Lung (tissue), 12 donors: ENCODE data around the gene TNFRSF11A. TPM values are rescaled to one million over a fixed set of nuclear protein-coding genes. Genes with fewer than 3 reads are reported as not detected.

Experiments used
- ATAC-seq: fragments of 200-7000 bp; cut with Tn5 transposase; one replicate; pipeline ENCODE4 v1.9.1; 2020; ENCODE audit warnings: moderate number of reproducible peaks; ENCODE audit not compliant: insufficient read depth, low FRiP score
- DNase-seq, 3 donors: peaks; one replicate each; pipeline ENCODE4 v3.0.0-alpha.2; 2013 to 2017
- H3K27ac ChIP-seq, 2 donors: one replicate each; pipeline ENCODE4 v1.5.1; 2013; ENCODE audit warnings: mild to moderate bottlenecking in 2 of 2, moderate library complexity in 2 of 2, control low read depth in 1 of 2, inconsistent platforms in 1 of 2, low read depth in 1 of 2, low read length in 1 of 2
- H3K27me3 ChIP-seq, 3 donors: one replicate each; pipeline ENCODE4 v1.5.1; 2013; ENCODE audit warnings: low read length in 2 of 3; ENCODE audit not compliant: control insufficient read depth in 3 of 3, insufficient read depth in 3 of 3
- H3K36me3 ChIP-seq, 4 donors: one replicate each; pipeline ENCODE4 v1.5.1; 2013; ENCODE audit warnings: low read length in 4 of 4, mild to moderate bottlenecking in 1 of 4, moderate library complexity in 1 of 4; ENCODE audit not compliant: control insufficient read depth in 4 of 4, insufficient read depth in 4 of 4
- H3K4me1 ChIP-seq, 5 donors: one replicate each; pipeline ENCODE4 v1.5.1; 2013; ENCODE audit warnings: low read length in 5 of 5, mild to moderate bottlenecking in 2 of 5, moderate library complexity in 1 of 5; ENCODE audit not compliant: control insufficient read depth in 5 of 5, insufficient read depth in 5 of 5
- H3K4me3 ChIP-seq: one replicate; pipeline ENCODE4 v1.5.1; 2013; ENCODE audit warnings: mild to moderate bottlenecking, control low read depth, moderate library complexity
- H3K9ac ChIP-seq, 2 donors: one replicate each; pipeline ENCODE4 v1.5.1; 2013; ENCODE audit warnings: low read length in 2 of 2, control low read depth in 1 of 2; ENCODE audit not compliant: insufficient read depth in 1 of 2
- H3K9me3 ChIP-seq, 4 donors: one replicate each; pipeline ENCODE4 v1.5.1; 2013; ENCODE audit warnings: low read length in 3 of 4, mild to moderate bottlenecking in 1 of 4, moderate library complexity in 1 of 4; ENCODE audit not compliant: control insufficient read depth in 4 of 4, insufficient read depth in 3 of 4
- CTCF ChIP-seq: IDR thresholded peaks from 2 replicates; pipeline ENCODE4 v1.5.1; 2012; ENCODE audit warnings: mild to moderate bottlenecking; ENCODE audit errors: control extremely low read depth, extremely low read depth
- WGBS, 2 donors: extraction: QIAGEN DNeasy Blood & Tissue Kit; methylation state at CpG; one replicate each; pipeline ENCODE4 v1.1.7; 2013; 5-methylcytosine and 5-hydroxymethylcytosine counted together
- polyA plus RNA-seq, 2 donors: library from polyadenylated mRNA; stranded (reverse); fragments of 200-250 nt; gene quantifications; one replicate each; pipeline ENCODE4 v1.2.1, GENCODE V29; 2013
- total RNA-seq, 2 donors: library from RNA; depleted of rRNA in 1 of 2; stranded (reverse); fragments of >200 nt in 1 of 2; gene quantifications; one replicate each; pipeline ENCODE4 v1.2.1, GENCODE V29; 2014 to 2021
- donor health status: control.
- donor health status: control.
- donor health status: Bipolar disorder and iron deficiency.
- donor health status: healthy.
- donor health status: DM: yes; HTN: yes; CAD: no.

Gene TNFRSF11A
- total and polyA plus RNA-seq, 4 donors, result 1.0 to 7.8 (median 2.8) TPM

- no peaks in the 10 kb centered on the region for H3K36me3 ChIP-seq
- peak overlapping the region in 1 of 2 donors; percentile 1 for H3K27ac ChIP-seq
- ATAC-seq (peak; percentile 10), DNase-seq (peak in 2 of 3 donors; percentile 49 to 67)
- no peak overlapping the region for H3K9ac ChIP-seq
- no peak for TF ChIP-seq CTCF
- H3K4me3 ChIP-seq, result no peak overlapping the region
- WGBS, 2 donors, result 51 to 56% methylated on average over 8 of the region's 8 CpGs
- no peaks in the 10 kb centered on the region for H3K9me3 ChIP-seq
- peaks cover 0 to 26% (median 19%) of the 10 kb centered on the region in 3 donors for H3K27me3 ChIP-seq
- peaks cover 0 to 14% (median 4%) of the 10 kb centered on the region in 5 donors for H3K4me1 ChIP-seq
Observed at GRCh38 chr18:62331581-62332356, 6.7 kb downstream of the TNFRSF11A start.

GRCh38 chr18:62332431-62332830 lies 7.3 kb downstream of the TNFRSF11A start:
- Histone ChIP-seq H3K36me3 (no peaks in the 10 kb centered on the region), H3K27me3 (peaks cover 0 to 21% (median 15%) of the 10 kb centered on the region in 3 donors), H3K4me3 (no peak overlapping the region), H3K4me1 (peaks cover 0 to 14% (median 4%) of the 10 kb centered on the region in 5 donors), H3K9me3 (no peaks in the 10 kb centered on the region), H3K9ac (no peak overlapping the region), H3K27ac (no peak overlapping the region)
- ATAC-seq (no peak), DNase-seq (no peak)
- no peak for TF ChIP-seq CTCF
- 24 to 48% methylated on average over 3 of the region's 3 CpGs for WGBS, 2 donors

DNA sequence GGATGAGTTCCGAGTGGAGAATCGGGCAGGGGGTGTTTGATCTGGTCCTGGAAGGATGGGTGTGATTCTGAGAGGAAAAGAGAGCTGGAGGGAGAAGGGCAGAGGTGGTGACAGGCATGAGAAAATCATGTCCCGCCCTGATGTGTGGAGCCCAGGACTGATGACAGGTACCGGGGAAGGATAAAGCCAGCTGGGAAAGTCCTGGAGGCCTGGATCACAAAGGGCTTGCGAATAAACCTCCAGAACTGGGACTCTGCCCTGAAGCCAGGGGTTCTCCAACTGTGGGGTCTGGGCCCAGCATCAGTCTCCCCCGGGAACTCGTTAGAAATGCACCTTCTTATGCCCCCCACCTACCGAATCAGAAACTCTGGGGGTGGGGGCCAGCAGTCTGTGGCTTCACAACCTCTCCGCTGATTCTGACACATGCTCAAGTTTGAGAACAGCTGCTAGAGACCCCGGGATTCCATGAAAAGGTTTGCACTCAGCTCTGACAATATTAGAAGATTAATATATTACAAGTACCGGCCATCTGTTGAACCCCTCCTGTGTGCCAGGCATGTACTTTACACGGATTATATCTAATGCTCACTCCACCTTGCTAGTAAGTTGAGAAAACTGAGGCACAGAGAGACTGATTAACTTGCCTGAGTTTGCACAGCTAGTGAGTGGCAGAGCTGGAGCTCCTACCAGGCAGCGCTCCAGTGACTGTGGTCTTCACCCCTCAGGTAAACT lies 8.0 kb downstream of the TNFRSF11A start:
- no peaks in the 10 kb centered on the region for H3K36me3 ChIP-seq
- TF ChIP-seq CTCF, result no peak
- no peak overlapping the region for H3K4me3 ChIP-seq
- no peaks in the 10 kb centered on the region for H3K9me3 ChIP-seq
- no peak for ATAC-seq
- DNase-seq, result no peak
- no peak overlapping the region for H3K9ac ChIP-seq
- H3K27ac ChIP-seq, result no peak overlapping the region
- WGBS, 2 donors, result 86 to 90% methylated on average over 13 of the region's 13 CpGs
- peaks cover 0 to 14% (median 4%) of the 10 kb centered on the region in 5 donors for H3K4me1 ChIP-seq
- peaks cover 0 to 21% (median 9%) of the 10 kb centered on the region in 3 donors for H3K27me3 ChIP-seq
